Activated CD8-positive, alpha-beta T cell treated with anti-CD3 and anti-CD28 coated beads for 36 hours (primary cell): ENCODE data around the gene CABLES1. TPM values are rescaled to one million over a fixed set of nuclear protein-coding genes. Genes with fewer than 3 reads are reported as not detected.

Experiments
- ATAC-seq: fragments of 200-7000 bp; cut with Tn5 transposase; one replicate; pipeline ENCODE4 v1.10.0; 2021; ENCODE audit warnings: mild to moderate bottlenecking, moderate library complexity
- CTCF ChIA-PET: fragments of 350-600 bp; sonication (Branson Sonifier 250); formaldehyde crosslinking; loops from one replicate; lab custom pipeline; 2021; ENCODE audit warnings: antibody characterized with exemption; lab: Charles Lee
- POLR2A ChIA-PET: fragments of 350-600 bp; sonication (Branson Sonifier 250); formaldehyde crosslinking; loops from one replicate; lab custom pipeline; 2021; ENCODE audit warnings: antibody characterized with exemption; lab: Charles Lee
- DNase-seq: peaks from one replicate; pipeline ENCODE4 v3.0.0-alpha.2; 2020
- H3K27ac Mint-ChIP-seq: one replicate; pipeline ENCODE4 v1.8.0; 2021; ENCODE audit warnings: mild to moderate bottlenecking, mixed read lengths
- H3K27me3 Mint-ChIP-seq: one replicate; pipeline ENCODE4 v1.8.0; 2021; ENCODE audit warnings: mixed read lengths
- H3K36me3 Mint-ChIP-seq: one replicate; pipeline ENCODE4 v1.8.0; 2021; ENCODE audit warnings: low read depth, mixed read lengths
- H3K4me1 Mint-ChIP-seq: one replicate; pipeline ENCODE4 v1.8.0; 2021; ENCODE audit warnings: low read depth, mixed read lengths
- H3K4me3 Mint-ChIP-seq: one replicate; pipeline ENCODE4 v1.8.0; 2021; ENCODE audit warnings: mild to moderate bottlenecking, moderate library complexity, mixed read lengths
- H3K9me3 Mint-ChIP-seq: one replicate; pipeline ENCODE4 v1.8.0; 2021; ENCODE audit warnings: mixed read lengths
- CTCF ChIP-seq: fragments of 200-600 bp; IDR thresholded peaks from one replicate; pipeline ENCODE4 v1.8.0; 2022; ENCODE audit warnings: antibody characterized with exemption, mild to moderate bottlenecking
- intact Hi-C: fragments of 100-400 bp; cut with micrococcal nuclease; formaldehyde crosslinking; loops from one replicate; pipeline ENCODE4 v1.10.0; 2022
- total RNA-seq, 2 experiments: library from RNA; stranded (reverse); gene quantifications; one replicate each; pipeline ENCODE4 v1.2.3, GENCODE V29; 2021

CABLES1 gene
- total RNA-seq, 2 experiments from 2014 or later = 1.8 to 2.0 TPM

- intact Hi-C loops = loop anchor here (10.0 kb wide), 1 partner anchor 96 kb away; the partner anchor contains the start of gene CABLES1
- H3K9me3 Mint-ChIP-seq = peaks cover 11% of the 10 kb centered on the region
- ATAC-seq (no peak), DNase-seq (no peak)
- POLR2A ChIA-PET = interaction anchor here (1.8 kb wide), 1 partner anchor 9 kb away, joined by 3 read pairs; no protein-coding TSS in a partner anchor
- H3K27me3 Mint-ChIP-seq = no peaks in the 10 kb centered on the region
- peaks cover 53% of the 10 kb centered on the region for H3K4me1 Mint-ChIP-seq
- peak overlapping the region; percentile 96 for H3K27ac Mint-ChIP-seq
- no peak for TF ChIP-seq CTCF
- H3K4me3 Mint-ChIP-seq = no peak overlapping the region
- peaks cover 18% of the 10 kb centered on the region for H3K36me3 Mint-ChIP-seq
- CTCF ChIA-PET = interaction anchor here (1.5 kb wide), 1 partner anchor 16 kb away, joined by 3 read pairs; no protein-coding TSS in a partner anchor
Observed at GRCh38 chr18:23230686-23231085, 95.4 kb downstream of the CABLES1 start.

- peak overlapping the region; percentile 96 for H3K27ac Mint-ChIP-seq
- ChIA-PET POLR2A (no interaction called here), CTCF (interaction anchor here (0.5 to 1.0 kb wide), 2 partner anchors 37 to 889 kb away, joined by 3 to 5 read pairs; no protein-coding TSS in a partner anchor)
- peak overlapping the region; percentile 26 for H3K4me3 Mint-ChIP-seq
- peaks cover 11% of the 10 kb centered on the region for H3K9me3 Mint-ChIP-seq
- peak; percentile 92 for DNase-seq
- H3K27me3 Mint-ChIP-seq = no peaks in the 10 kb centered on the region
- peak; percentile 89 for ATAC-seq
- no peak for TF ChIP-seq CTCF
- peaks cover 47% of the 10 kb centered on the region for H3K4me1 Mint-ChIP-seq
- H3K36me3 Mint-ChIP-seq = peaks cover 18% of the 10 kb centered on the region
- intact Hi-C loops = loop anchor here (10.0 kb wide), 1 partner anchor 97 kb away; the partner anchor contains the start of gene CABLES1
Observed at GRCh38 chr18:23231340-23232021, 96.2 kb downstream of the CABLES1 start.

- no peak for TF ChIP-seq CTCF
- H3K9me3 Mint-ChIP-seq = peaks cover 11% of the 10 kb centered on the region
- intact Hi-C loops = loop anchor here (10.0 kb wide), 1 partner anchor 98 kb away; the partner anchor contains the start of gene CABLES1
- H3K4me3 Mint-ChIP-seq = no peak overlapping the region
- DNase-seq = no peak
- no peak for ATAC-seq
- H3K27ac Mint-ChIP-seq = peak overlapping the region; percentile 18
- H3K4me1 Mint-ChIP-seq = peaks cover 39% of the 10 kb centered on the region
- H3K27me3 Mint-ChIP-seq = no peaks in the 10 kb centered on the region
- H3K36me3 Mint-ChIP-seq = peaks cover 18% of the 10 kb centered on the region
- CTCF ChIA-PET = interaction anchor here (0.5 to 1.0 kb wide), 2 partner anchors 36 to 890 kb away, joined by 3 to 5 read pairs; no protein-coding TSS in a partner anchor
- POLR2A ChIA-PET = no interaction called here
Observed at GRCh38 chr18:23232331-23232730, 97.0 kb downstream of the CABLES1 start.

- no peak overlapping the region for H3K27ac Mint-ChIP-seq
- no peaks in the 10 kb centered on the region for H3K27me3 Mint-ChIP-seq
- intact Hi-C loops = loop anchor here (10.0 kb wide), 1 partner anchor 100 kb away; the partner anchor contains the start of gene CABLES1
- H3K4me3 Mint-ChIP-seq = no peak overlapping the region
- POLR2A ChIA-PET = no interaction called here
- no peak for TF ChIP-seq CTCF
- H3K4me1 Mint-ChIP-seq = peaks cover 39% of the 10 kb centered on the region
- ATAC-seq (no peak), DNase-seq (no peak)
- H3K36me3 Mint-ChIP-seq = peaks cover 15% of the 10 kb centered on the region
- CTCF ChIA-PET = no interaction called here
- peaks cover 11% of the 10 kb centered on the region for H3K9me3 Mint-ChIP-seq
Observed at GRCh38 chr18:23234619-23235018, 99.3 kb downstream of the CABLES1 start.

- Mint-ChIP-seq H3K36me3 (peaks cover 12% of the 10 kb centered on the region), H3K4me3 (no peak overlapping the region), H3K4me1 (peaks cover 36% of the 10 kb centered on the region), H3K9me3 (peaks cover 11% of the 10 kb centered on the region), H3K27ac (no peak overlapping the region), H3K27me3 (no peaks in the 10 kb centered on the region)
- ChIA-PET CTCF (interaction anchor here (1.0 kb wide), 1 partner anchor 10 kb away, joined by 3 read pairs; no protein-coding TSS in a partner anchor), POLR2A (interaction anchor here (0.6 kb wide), 1 partner anchor 117 kb away, joined by 3 read pairs; no protein-coding TSS in a partner anchor)
- DNase-seq (no peak), ATAC-seq (no peak)
- no peak for TF ChIP-seq CTCF
- intact Hi-C loops = loop anchor here (10.0 kb wide), 1 partner anchor 101 kb away; the partner anchor contains the start of gene CABLES1
Observed at GRCh38 chr18:23235336-23235735, 100.1 kb downstream of the CABLES1 start.
